Breast epithelium (tissue), 3 donors: Measurements from ENCODE around the gene OCIAD2.

Experiments
- CTCF ChIP-seq, 3 donors: fragments of 450-650 bp; IDR thresholded peaks; one replicate each; pipeline ENCODE4 v1.5.1; 2016 to 2017; ENCODE audit warnings: antibody characterized with exemption in 3 of 3, mild to moderate bottlenecking in 3 of 3, moderate library complexity in 3 of 3
- POLR2A ChIP-seq: fragments of 450-650 bp; IDR thresholded peaks from one replicate; pipeline ENCODE4 v1.6.1; 2016; ENCODE audit warnings: antibody characterized with exemption, mild to moderate bottlenecking, moderate library complexity
- POLR2AphosphoS5 ChIP-seq, 3 donors: sonication (generic); formaldehyde crosslinking; IDR thresholded peaks; one replicate each; pipeline ENCODE4 v1.6.1; 2017; ENCODE audit warnings: antibody characterized with exemption in 3 of 3

GRCh38 chr4:48899432-48899749, 7.2 kb downstream of the OCIAD2 start:
- TF ChIP-seq POLR2AphosphoS5 (IDR thresholded peaks at IDR 0.05) (no peak), CTCF (IDR thresholded peaks at IDR 0.05) (no peak), POLR2A (no peak)
